GM12873 (cell line): ENCODE results near the gene APBB1.

Experiments
- CTCF ChIP-seq: IDR thresholded peaks from 2 replicates; pipeline ENCODE4 v1.5.1; 2012; ENCODE audit warnings: low read depth, mild to moderate bottlenecking, moderate library complexity, low read length, control low read depth; ENCODE audit not compliant: insufficient read depth; ENCODE audit errors: missing control alignments

APBB1 gene

DNA sequence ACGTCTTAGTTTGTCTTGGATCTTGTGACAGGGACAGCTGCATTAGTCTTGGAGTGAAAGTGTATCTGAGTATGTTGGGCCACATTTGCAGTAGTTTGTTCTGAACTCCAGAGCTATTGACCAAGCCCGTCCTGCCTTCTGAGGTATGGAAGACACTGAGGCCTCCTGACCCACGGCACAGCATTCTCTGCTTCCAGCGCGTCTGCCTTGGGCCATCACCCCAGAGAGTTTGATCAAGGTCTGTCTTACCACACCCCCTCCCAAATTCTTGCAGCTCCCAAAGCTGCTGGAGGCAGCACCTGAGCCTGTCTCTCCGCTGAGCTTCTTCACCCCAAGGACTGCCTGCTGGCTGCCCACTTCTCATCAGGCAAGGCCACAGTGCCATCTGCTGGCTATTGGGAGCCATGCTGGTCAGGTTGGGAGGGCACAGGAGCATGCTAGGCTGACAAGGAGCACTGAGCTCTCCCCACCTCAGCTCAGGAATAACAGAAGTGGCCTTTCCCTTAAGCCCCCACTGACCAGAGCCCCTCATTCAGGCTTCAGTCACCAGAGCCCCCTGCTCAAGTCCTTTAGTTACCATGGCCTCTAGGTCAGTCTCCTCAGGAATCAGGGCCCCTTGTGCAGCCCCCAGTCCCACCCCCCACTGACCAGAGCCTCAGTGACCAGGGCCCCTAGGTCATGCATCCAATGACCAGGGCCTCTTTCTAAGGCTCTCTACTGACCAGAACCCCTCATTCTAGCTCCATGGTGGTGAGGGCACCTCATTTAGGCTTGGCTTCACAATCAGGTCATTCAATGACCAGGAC is 55.8 kb downstream of the APBB1 start:
- peak; percentile 95 for TF ChIP-seq CTCF

- TF ChIP-seq CTCF: no peak
Measured at GRCh38 chr11:6362185-6362872, 56.6 kb downstream of the APBB1 start.

GRCh38 chr11:6360183-6360582 is 58.7 kb downstream of the APBB1 start:
- TF ChIP-seq CTCF: no peak

DNA sequence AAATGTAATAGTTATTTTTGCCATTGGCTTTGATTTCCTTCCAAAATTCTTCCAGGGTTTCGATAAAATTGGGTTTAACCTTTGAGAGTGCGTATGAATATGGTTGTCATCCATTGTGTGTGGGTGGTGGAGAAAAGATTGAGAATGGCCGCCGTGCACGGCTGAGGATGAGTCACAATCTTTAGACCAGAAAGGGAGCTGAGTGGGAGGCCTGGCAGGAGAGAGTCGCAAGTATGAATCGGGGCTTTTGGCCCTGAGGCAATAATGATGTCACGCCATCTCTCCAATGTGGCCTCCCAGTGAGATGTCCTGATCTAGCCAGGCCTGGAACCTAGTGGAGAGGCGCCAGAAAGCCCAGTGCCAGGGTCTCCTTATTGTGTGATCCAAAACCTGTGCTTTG is 61.7 kb downstream of the APBB1 start:
- no peak for TF ChIP-seq CTCF

DNA sequence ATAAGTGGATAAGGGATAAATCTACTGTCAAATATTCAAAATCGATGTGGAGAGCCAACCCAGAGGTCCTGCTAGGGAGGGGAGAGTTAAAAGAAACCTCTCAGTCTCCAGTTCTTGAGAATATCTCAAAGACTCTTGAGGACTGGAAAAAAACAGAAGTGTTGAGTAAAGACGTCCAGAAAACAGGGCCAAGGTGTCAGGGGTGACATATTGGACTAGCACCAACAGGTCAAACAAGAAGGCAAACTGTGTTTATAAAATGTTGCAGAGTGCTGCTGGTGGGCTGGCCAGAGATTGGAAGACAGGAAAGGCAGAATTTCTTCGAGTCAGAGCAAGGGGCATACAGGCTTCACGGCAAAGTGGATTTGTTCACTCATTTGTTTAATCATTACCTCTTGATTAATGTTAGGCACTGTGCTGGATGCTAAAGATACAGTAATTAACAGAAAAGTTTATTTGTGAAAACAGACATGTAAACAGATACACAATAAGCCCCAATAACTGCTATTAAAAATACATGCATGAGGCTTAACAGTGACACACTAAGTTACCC is 62.3 kb downstream of the APBB1 start:
- no peak for TF ChIP-seq CTCF

- no peak for TF ChIP-seq CTCF
Measured at GRCh38 chr11:6354651-6355485, 64.0 kb downstream of the APBB1 start.
